T-helper 1 cell treated with Interleukin-12 subunit alpha and Interleukin-12 subunit beta and Interleukin-4 antibody, amounts not matched to agents 30 ng/mL and 1 ng/mL, for 36 hours (primary cell): ENCODE results near the gene ALK. TPM values are rescaled to one million over a fixed set of nuclear protein-coding genes. Genes with fewer than 3 reads are reported as not detected.

Experiments
- intact Hi-C: fragments of 100-400 bp; cut with micrococcal nuclease; formaldehyde crosslinking; loops from one replicate; pipeline ENCODE4 v1.15.1; 2024
- total RNA-seq: library from RNA; stranded (reverse); gene quantifications from 2 replicates; pipeline ENCODE4 v1.2.3, GENCODE V29; 2022

The ALK gene
- total RNA-seq, 1 donor from 2014 or later, result not detected

DNA sequence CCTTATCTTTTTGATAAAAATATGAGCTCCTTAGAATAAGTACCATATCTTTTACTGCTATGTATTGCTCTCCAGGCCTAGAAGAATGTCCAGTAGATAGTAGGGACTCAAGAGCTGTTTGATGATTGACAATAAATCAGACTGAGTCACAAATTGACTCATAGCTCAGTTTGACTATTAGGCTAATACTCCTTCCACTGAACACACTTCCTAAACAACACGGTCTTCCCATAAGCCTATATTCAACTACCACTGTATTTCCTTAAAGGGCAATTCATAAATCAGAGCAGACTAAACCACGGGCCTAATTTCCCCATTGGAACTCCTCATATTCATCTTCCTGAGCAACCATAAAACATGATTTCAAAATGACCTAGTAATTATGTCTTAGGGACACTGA is 258.5 kb downstream of the ALK start:
- intact Hi-C loops, result no loop called here

DNA sequence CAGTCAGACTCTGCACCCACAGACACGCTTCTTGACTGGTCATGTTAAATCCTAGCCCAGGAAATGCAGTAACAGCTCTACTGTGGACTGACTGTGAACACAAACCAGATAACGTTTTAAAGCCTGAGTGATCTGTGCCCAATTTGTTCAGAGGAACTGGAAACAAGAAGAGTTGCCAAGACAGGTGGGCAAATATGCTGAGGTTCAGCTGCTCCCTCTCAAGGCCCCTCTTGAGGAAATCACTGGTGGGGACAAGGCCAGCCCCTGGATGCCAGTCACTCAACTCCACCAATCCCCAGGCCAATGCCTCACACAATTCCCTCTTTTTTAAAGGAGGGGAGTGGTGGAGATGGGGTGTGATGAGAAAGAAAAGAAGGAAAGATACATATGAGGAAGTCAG is 261.2 kb downstream of the ALK start:
- intact Hi-C loops, result no loop called here

DNA sequence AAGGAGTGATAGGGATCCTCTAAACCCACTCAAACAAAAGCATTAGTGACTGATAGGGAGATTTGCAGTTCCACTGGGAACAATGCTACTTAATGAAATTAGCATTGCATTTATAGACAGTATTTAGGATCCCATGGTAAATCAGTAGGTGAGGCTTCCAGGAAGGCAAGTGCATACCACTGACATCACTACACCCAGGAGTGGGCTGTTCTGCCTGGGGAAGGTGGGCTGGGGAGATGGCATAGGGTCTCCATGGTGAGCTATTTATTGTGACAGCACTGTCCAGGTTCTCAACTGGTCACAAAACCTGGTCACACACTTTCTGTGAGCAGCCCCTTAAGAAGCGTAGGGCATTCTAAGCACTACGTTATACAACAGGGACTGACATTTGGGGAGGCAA is 262.2 kb downstream of the ALK start:
- intact Hi-C loops, result no loop called here

DNA sequence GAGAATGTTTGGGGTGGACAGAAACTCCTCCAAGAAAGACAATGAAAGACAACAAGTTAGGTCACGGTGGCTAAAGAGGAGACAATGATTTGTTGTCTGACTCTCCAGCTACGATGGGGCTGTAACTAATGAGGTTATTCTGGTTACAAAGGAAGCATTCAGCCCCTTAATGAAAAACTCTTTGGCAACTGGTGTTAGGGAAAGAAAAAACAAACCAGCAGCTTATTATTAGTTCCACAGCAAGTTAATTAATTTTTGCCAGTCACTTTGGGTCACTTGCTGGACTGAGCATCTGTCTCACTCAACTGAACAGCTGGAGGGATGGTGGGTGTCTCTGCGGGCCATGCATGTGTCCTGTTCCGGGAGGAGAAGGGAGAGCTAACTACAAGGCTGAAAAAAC is 263.7 kb downstream of the ALK start:
- intact Hi-C loops, result no loop called here

DNA sequence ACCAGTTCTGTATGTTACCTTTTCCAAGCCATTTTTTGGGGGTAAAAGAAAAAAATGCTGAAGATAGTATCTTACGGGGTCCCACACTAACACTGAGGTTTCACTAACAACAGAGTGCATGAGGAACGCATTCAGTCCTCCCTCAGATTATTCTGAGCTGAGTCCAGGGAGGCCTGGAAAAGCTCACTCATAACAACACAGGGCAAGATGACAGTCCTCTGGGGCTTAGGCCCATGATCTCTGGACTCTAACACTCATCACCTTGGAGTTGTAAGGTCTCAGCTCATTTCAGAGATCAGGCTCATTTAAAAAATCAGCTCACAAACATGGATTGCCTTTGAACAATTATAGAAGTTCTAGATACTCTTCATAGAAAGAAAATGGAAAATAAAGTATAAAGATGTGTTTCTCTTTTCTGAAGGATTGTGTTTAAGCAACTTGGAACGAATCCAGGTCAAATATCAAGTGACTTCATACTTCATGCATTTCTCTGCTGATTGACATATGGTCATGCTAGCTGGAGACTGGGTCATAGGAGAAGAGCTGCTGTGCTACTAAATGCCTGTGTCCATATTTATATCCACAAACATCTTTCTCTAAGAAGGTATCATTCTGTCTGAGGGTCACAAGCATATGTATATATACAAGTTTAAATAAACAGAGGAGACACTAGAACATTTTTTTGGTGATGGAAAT is 265.8 kb downstream of the ALK start:
- intact Hi-C loops, result no loop called here

DNA sequence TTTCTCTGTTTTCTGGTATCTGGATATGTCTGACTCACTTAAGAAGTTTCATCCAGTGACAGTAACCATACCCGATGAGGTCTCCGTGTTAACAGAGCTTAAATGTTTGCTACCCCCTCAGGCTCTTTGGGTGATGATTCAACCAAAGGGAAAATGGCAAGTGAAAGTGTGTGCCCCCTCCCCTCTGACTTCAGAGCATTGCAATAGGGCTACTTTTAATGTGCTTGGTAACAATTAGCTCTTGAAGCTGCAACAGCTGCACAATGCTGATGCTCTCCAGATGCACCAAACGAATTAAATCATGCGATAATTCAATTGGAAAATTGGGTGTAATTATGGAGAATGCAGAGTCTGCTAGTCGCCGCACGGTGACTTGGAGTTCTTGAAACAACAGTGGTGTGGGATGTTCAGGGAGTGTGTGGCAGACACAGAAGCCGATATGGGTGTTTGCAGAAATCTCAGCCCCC is 270.7 kb downstream of the ALK start:
- intact Hi-C loops, result no loop called here

DNA sequence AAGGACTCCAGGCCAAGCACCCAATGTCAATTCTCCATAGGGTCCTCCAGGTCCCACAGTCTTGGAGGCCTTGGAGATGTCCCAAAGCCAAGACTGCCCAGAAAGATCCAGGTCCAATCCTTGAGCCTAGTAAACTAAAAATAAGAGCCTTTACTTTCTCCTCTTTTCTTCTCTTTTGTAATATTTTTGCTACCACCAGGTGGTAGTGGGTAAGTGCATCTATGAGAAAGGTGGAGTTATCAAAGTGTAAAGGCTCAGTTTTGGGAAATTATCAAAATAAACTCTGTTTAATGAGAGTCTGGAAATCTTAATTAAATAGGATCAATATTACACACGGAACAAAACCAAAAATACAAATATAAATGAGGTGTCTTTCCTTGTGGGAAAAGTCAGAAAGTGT is 276.4 kb downstream of the ALK start:
- intact Hi-C loops, result no loop called here

DNA sequence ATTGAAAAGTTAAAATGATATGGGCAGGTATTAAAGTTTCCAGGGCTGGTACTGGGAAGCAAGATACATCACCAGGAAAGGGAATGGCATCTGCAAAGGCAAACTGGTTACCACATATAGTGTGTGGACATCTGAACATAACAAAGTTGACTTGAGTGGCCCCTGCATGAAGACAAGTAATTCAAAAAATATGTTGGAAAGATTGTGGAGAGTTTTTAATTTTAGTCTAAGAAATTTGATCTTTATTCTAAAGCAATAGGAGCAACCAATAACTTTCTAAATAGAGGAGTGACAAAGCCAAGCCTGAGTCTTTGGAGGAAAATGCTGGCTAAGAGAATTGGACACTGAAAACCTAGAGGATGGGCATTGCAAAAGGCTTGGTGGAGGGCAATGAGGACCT is 278.2 kb downstream of the ALK start:
- intact Hi-C loops, result no loop called here

DNA sequence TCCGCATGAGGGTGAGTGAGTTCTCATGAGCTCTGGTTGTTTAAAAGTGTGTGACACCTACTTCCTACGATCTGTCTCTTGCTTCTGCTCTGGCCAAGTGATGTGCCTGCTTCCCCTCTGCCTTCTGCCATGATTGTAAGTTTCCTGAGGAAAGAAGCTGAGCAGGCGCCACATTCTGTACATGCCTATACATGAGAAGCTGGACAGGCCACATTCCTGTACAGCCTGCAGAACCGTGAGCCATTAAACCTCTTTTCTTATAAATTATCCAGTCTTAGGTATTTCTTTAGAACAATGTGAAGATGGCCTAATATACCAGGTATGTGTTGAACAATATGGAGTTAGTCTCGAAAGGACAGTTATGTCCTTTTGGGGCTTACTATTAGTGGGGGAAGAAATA is 281.0 kb downstream of the ALK start:
- intact Hi-C loops, result no loop called here

DNA sequence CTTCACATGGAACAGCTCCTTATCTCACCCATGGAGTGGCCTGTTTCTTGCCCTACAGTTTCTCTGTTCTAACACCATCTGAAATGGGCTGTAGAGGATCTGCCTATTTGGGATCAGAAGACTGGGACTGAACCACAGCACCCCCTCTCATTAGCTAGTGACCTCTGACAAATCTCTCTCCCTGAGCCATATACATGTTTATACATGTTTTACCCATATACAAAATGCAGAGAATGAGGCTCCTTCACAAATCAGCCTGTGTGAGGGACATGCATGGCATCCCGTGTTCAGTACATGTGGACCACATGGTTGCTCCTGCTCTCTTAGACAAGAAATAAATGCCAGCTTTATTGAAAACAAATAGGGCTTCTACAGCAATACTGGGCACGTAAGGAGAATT is 282.7 kb downstream of the ALK start:
- intact Hi-C loops, result no loop called here

DNA sequence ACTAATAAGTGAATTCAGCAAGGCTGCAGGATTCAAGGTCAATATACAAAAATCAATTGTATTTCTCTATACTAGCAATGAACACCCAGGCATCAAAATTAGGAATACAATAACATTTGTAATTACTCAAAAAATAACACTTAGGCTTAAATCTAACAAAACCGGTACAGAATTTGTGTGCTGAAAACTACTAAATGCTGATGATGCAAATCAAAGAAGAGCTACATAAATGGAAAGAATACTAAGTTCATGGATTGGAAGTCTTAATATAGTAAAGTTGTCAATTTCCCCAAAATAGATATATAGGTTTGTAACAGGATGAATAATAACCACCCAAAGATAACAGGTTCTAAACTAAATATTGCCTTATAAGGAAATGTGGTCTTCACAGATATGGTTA is 286.5 kb downstream of the ALK start:
- intact Hi-C loops, result no loop called here

DNA sequence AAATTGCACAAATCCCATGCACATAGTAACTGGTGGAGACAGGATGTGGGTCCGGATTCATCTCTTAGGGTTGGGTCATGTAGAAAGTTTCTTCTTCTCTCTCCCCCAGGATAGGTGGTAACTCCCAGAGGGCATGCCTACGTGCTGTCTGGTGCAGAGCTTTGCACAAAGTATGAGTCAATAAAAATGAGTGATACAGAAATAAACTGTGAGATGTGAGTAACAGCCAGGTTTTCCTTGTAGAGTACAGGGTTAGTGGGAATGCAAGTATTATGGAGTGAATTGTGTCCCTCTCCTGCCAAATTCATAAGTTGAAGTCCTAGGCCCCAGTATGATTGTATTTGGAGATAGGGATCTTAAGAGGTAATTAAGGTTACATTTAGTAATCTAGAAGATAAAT is 289.4 kb downstream of the ALK start:
- intact Hi-C loops, result no loop called here

DNA sequence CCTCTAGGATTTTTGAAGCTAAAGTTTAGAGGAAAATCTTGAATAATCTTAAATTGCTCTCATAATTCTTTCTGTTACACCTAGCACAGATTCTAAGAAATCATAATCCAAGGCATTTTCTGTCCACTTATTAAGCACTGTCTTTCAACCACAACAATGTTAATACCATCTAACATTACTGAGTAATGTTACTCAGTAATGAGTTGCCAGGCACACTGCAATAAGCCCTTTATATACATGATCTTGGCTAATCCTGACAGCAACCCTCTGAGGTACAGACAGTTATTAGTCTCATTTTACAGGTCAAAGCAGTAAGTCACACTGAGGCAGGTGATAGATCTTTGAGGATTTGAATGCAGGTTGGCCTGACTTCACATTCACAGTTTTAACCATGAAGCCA is 291.9 kb downstream of the ALK start:
- intact Hi-C loops, result no loop called here

DNA sequence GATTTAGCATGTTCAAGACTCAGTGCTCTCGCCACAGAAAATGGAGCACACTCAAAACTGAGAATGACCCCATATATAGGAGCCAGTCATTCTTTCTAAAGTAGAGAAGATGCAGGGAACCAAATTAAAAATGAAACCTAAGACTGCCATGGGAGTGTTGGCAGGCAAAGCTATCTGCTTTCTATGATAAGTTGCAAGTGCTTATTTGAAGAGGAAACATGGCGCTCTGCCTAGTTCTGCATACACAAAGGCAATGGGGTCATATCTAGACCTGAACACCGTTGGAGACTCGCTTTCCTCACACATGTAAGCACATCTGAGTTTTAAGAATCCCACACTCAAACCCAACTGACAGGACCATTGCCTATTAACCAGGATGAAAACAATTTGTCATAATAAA is 292.5 kb downstream of the ALK start:
- intact Hi-C loops, result no loop called here

DNA sequence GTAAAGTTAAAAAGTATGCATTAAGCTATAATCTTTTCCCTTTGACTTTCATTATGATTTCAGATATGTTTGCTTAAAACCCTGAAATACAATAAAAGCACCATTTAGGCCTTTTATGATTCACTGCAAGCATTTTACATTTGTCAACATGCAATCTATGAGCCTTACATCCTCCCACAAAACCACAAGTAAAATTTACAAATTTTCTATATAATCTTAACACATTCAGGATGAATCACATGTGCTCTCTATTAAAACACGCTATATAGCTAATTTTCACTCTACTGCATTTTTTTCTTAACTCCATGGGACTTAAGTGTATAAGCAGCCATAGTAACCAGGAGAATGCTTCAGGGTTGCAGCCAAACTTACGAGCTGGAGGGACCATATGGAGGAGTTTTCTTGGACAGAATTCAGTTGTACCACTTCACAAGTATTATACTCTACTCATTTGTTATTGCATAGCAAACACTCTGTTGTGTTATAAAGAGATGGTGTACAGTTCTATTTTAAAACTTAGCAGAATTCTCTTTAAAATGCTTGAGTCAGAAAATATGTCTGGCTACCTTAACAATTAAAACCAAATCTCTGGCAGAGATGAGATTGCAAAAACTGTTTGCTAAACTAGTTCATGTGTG is 293.2 kb downstream of the ALK start:
- intact Hi-C loops, result no loop called here

DNA sequence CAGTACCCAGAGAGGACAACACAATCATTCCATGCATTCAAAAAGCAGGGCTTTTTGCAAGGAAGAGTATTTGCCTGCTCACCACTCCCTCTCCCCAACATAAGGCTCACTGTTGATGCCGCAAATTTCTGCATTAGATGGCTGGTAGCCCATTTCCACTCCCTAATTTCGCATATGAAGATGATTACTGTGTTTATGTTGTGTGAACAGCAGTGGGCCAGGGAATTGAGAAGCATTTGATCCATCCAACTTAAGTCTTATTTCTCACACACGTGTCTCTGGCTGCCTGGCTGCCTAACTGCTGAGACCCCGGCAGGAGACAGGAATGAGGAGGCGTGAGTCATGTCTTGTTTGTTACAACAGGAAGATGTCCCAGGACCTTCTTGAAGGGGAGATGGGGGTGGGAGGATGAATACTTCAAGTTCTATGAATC is 294.1 kb downstream of the ALK start:
- intact Hi-C loops, result no loop called here

DNA sequence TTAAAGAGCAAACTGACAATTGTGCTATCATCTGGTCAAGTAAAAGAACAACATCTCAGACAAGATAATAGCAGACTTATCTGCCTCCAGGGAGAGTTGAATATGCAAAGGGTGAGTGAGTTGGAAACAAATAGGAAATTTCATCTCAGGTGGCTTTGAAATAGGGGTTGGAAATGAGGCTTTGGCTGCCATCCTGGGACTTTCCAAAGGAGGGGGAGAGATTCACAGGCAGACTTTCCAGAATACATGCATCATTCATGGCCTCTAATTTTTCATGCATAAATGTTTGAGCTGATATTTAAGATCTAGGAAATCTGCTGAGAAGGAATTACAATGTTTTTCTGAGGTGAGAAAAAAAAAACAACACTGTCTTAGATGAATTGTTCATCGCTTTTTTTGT is 300.5 kb downstream of the ALK start:
- intact Hi-C loops, result no loop called here

DNA sequence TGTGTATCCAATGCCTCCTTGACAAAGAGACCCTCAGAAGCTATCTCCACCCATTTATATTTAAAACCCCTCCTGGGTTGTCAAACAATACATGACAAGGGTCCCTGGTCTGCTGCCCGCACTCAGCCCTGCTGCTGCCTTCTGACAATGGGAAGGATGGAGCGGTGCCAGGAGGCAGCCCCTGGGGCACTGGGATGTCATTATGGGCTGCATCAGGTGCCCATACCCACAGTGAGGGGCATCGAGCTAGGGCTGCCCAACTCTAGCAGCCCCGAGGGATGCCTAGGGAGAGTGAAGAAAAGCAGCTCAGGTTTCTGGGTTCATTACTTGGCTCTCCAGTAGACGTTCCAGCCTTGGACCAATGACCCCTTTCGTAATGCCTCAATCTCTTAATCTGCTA is 301.7 kb downstream of the ALK start:
- intact Hi-C loops, result no loop called here

DNA sequence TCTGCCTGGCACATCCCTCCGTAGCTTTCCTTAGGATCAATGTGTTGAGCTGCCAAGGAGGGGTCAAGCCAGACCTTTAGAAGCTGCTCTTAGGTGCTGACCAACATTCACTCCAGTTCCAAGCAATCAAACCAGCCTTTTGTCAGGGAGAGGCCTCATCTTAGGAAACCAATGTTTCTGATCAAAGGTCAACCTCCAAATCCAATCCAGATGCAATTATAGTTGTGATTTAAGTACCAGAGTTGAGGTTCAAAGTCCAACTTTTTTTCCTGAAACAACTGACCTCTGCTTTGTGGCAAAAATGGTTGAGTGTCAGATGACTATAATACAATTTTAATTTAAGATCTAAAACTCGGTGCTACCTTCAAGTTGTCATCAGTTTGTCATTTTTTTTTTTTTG is 303.4 kb downstream of the ALK start:
- intact Hi-C loops, result no loop called here

DNA sequence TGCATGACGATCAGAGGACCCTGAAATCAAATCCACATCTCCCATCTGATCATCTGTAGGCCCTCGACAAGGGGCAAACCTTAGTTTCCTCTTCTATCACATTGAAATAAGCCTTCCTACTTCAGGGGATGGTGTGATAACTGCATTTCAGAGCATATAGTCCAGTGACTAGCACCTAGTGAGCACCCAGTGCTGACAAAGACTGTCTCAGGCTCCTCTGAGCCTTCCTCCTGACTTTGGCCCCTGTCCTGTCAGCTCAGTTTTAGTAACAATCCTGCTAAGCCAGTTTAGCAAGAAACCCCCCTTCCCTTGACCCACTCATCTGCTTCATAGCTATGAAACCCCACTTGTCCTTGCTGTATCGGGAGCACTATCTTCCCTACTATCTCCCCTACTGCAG is 304.0 kb downstream of the ALK start:
- intact Hi-C loops, result no loop called here

DNA sequence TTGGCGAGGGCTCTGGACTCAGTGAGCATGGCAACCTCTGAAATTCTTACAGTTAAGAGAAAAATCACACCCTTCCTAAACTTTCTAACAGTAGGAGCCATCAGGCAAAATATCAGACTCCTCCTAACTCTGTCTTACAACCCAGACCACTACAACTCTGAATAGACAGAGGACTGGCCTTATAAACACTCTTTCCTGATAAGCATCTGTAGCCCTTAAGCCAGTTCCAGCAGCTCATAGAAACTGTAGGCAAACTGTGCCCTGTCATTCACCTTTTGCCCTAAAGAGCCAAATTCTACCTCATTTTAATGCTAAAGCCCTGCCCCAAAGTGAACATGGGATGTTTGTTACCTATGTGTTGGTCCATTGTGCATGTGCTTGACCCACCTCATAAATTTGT is 304.8 kb downstream of the ALK start:
- intact Hi-C loops, result no loop called here

DNA sequence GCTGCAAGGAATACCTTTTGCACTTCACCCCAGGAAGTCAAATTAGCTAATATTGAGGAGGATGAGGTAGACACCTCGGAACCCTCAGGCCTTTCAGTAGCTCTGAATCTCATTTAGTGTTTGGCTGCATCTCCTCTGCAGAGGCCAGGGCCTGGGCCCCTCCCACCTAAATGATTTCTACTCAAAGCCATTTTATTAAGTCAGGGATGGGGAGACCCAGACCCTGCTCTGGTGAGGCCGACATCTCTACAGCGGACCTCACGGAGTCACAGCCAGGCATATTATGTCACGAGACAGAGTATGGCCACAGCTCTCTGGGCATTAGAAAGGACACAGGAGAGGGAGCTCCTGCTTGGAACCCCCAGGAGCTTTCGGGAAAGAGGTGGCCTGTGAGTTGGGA is 305.5 kb downstream of the ALK start:
- intact Hi-C loops, result no loop called here

DNA sequence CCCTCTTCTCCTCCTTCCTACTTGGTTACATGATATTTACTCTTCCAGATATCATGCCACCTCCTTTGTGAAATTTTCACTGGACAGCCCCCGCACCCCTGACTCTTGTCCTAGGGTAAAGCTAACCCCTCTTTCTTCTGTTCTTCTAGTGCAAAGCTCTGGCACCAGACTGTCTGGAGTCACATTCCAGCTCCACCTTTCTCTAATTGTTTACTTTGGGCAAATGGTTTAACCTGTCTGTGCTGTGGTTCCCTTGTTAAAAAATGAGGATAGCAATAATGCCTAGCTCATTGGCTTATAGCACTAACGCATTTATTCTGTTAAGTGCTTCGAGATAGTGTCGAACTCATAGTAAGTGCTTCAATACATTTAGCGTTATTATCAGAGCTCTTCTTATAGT is 306.2 kb downstream of the ALK start:
- intact Hi-C loops, result no loop called here
